GM10266 (cell line): ENCODE data around the gene ALG14.

Experiments
- DNase-seq: peaks from one replicate; pipeline ENCODE4 v3.0.0; 2012; ENCODE audit errors: extremely low spot score
- TF ChIP-seq, protein P1 (sequence below): IDR thresholded peaks from 2 replicates; pipeline ENCODE4 v1.5.1; 2012; ENCODE audit warnings: mild to moderate bottlenecking, low read depth; ENCODE audit not compliant: control insufficient read depth, insufficient read depth; ENCODE audit errors: missing control alignments

The ALG14 gene

DNA sequence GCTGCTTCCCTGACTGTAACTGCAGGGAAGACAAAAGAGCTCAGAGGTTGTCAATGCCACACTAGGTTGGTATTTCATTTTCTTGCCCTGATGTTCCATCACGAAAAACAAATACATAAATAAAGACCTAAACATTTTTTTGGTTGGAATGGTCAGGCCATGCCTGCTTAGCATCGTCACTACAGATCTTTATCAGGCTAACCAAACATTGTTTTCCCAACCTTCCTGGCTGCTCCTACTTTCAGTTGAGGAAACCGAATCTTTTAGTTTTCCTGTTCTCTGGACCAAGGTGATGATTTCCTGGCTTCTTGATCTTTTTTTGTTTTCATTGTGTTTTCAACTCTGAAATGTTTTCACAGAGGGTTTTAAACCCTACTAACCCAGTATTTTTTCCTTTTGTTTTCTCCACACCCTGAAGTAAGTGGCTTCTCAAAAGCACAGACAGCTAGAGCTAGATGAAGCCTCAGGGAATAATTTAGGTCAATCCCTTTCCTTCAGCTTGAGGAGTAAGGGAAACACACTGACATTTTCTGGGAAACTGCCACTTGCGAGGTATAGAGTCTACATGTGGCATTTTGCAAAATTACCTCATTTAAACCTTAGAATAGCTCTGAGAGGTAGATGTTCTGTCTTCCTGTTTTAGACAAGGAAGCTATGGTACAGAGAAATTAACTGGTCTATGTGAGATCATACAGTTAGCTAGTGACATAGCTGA, 78.7 kb downstream of the ALG14 start:
- TF ChIP-seq, protein P1, sequence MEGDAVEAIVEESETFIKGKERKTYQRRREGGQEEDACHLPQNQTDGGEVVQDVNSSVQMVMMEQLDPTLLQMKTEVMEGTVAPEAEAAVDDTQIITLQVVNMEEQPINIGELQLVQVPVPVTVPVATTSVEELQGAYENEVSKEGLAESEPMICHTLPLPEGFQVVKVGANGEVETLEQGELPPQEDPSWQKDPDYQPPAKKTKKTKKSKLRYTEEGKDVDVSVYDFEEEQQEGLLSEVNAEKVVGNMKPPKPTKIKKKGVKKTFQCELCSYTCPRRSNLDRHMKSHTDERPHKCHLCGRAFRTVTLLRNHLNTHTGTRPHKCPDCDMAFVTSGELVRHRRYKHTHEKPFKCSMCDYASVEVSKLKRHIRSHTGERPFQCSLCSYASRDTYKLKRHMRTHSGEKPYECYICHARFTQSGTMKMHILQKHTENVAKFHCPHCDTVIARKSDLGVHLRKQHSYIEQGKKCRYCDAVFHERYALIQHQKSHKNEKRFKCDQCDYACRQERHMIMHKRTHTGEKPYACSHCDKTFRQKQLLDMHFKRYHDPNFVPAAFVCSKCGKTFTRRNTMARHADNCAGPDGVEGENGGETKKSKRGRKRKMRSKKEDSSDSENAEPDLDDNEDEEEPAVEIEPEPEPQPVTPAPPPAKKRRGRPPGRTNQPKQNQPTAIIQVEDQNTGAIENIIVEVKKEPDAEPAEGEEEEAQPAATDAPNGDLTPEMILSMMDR, result no peak
- DNase-seq, result no peak

DNA sequence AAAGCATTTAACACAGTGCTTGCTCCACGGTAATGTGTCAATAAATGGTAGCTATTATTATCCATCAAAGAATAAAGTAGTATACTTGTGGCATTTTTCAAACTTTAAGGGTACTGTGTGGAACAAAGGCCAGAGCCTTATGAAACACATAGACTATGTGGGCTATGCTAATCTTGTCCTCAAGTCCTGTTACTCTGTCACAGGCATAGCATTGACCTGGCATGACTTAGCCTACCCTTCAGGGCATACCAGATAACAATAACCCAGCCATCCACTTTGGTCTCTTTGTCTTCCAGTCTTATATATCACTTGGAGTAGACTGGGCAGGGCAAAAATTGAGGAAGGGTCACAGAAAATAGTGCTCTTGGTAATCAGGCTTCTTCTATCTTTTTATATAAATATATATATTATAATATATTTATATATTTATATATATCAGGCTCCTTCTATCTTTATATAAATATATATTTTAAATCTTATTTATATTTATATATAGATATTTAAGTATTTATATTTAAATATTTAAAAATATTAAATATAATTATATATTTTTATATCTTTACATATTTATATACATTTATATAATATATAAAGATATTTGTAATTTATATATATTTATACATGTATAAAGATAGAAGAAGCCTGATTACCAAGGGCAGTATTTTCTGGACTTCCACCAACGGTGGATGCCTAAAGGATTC, 79.7 kb downstream of the ALG14 start:
- TF ChIP-seq, protein P1, result no peak
- no peak for DNase-seq

DNA sequence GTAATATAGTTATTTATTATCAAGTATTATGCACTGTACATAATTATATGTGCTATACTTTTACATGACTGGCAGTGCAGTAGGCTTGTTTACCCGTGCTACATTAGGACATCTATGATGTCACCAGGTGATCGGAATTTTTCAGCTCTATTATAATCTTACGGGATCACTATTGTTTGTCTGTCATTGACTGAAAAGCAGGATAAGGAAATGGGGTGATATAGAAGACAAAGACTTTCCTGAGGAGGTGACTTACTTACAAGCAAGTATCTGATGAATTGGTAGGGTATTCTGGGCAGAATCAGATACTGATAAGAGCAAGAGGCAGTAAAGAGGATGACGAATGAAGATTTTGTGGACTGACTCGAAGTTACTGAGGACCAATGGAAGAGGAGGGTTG, 80.6 kb downstream of the ALG14 start:
- DNase-seq, result no peak
- TF ChIP-seq, protein P1, result no peak

DNA sequence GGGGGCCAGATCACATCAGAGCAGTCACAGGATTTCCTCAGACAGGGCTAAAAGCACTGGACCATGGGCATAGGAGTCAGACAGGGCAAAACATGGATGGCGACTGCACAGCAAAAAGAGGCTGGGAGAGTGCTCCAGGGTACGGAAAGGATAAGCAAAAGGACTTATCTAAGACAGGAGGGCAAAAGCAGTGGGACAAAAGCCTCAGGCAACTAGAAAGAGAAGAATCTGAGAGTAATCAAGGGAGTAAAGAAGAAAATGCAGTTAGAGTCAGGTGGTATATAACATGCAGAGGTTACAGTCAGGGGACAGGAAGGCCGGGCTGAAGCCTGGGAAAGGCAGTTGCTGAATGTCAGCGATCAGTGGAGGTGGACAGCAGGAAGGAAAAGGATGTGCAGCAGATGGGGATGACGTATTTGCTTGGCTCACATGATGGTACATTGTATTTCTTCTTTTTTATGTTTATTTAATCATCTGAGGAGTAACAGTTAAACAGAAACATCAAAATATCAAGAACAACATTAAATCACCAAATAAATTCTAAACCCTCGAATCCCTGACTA, 82.8 kb downstream of the ALG14 start:
- TF ChIP-seq, protein P1, result no peak
- no peak for DNase-seq

DNA sequence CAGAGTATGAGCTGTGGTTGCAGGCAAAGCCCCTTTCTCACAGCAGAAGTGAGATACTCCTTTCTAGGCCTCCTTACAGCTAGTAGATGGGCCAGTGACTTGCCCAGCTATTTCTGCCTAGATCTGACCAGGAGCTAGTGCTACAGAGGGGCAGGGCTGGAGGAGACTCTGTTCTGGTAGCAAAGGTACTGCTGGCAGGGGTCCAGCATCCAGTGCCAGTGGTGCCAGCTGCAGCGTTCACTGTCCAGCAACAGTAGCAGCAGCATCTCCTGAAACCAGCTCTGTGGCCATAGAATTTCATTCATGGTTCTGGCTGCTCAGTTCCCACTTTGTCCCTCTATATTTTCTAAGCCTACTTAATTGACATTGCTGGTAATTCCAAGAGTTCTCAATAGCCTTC, 83.4 kb downstream of the ALG14 start:
- no peak for DNase-seq

DNA sequence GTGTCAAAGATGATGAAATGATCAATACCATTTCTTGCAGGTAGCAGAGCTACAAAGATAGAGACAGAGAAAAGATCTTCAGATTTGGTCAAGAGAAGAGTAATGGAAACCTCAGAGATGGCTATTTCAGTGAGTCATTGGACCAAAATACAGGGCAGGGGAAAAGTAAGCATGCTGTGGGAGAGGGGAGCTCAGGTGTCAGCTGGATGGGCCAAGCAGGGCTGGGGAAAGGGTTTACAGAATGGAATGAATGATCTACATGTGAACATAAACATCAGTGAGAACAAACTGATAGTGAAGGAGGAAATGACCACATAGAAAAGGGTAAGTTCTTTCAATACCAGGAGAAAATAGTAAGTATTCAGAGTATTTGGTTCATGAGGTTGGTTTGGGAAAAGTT, 84.4 kb downstream of the ALG14 start:
- no peak for DNase-seq
- TF ChIP-seq, protein P1, result no peak

More for the DNA sequence above, 83.4 kb downstream of the ALG14 start:
- TF ChIP-seq, protein P1, result no peak

DNA sequence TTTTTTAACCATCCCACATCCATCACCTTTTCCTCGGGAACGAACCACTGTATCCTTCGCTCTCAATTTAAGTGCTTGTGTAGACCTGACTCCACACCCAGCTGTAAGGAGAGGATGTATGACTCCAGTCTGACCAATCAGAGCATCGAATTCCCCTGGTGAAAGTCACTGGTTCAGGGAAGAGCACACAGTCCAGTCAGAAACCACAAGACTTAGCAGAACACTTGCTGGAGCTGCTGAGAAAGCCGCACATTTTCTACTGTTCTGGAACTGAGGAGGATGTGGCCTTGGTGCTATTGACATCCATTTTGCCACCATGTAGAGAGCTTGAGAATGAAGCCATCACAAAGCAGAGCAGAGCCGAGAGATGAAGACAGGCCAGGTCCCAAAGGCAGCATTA, 86.0 kb downstream of the ALG14 start:
- TF ChIP-seq, protein P1, result no peak
- DNase-seq, result no peak
